ENCODE data around the gene TMEM242. TPM values are rescaled to one million over a fixed set of nuclear protein-coding genes. Genes with fewer than 3 reads are reported as not detected.
A peak's percentile ranks its signal among the peaks of the same experiment; 100 is the strongest.

The TMEM242 gene
- total RNA-seq, 2 experiments from 2014 or later: 8.1 to 8.6 TPM

- Mint-ChIP-seq H3K36me3 (no peaks in the 10 kb centered on the region), H3K4me3 (peak overlapping the region; percentile 76), H3K27ac (peak overlapping the region; percentile 89), H3K27me3 (no peaks in the 10 kb centered on the region), H3K9me3 (peaks cover 8% of the 10 kb centered on the region), H3K4me1 (ENCODE audit: low read depth) (peaks cover 5% of the 10 kb centered on the region)
- intact Hi-C loops (cut with micrococcal nuclease): loop anchor here (1.0 to 10.0 kb wide), 6 partner anchors 39 to 1959 kb away; partner anchors contain the start of gene TFB1M
- peak; percentile 81 for DNase-seq
- CTCF ChIA-PET: interaction anchor here (0.7 to 2.6 kb wide), 3 partner anchors 37 to 877 kb away, joined by 3 to 16 read pairs (median 3); no protein-coding TSS in a partner anchor
- POLR2A ChIA-PET: interaction anchor here (1.1 to 2.0 kb wide), 3 partner anchors 38 to 253 kb away, joined by 3 to 5 read pairs (median 4); partner anchors contain the start of gene TMEM242
Measured at GRCh38 chr6:157273756-157274470, 49.4 kb downstream of the TMEM242 start.

- CTCF ChIA-PET: interaction anchor here (2.6 kb wide), 1 partner anchor 37 kb away, joined by 16 read pairs; no protein-coding TSS in a partner anchor
Measured at GRCh38 chr6:157272866-157273755, 50.2 kb downstream of the TMEM242 start.

GRCh38 chr6:157272372-157272771 is 50.9 kb downstream of the TMEM242 start:
- Mint-ChIP-seq H3K4me1 (ENCODE audit: low read depth) (peaks cover 5% of the 10 kb centered on the region), H3K4me3 (no peak overlapping the region), H3K9me3 (peaks cover 8% of the 10 kb centered on the region), H3K36me3 (no peaks in the 10 kb centered on the region), H3K27ac (no peak overlapping the region), H3K27me3 (no peaks in the 10 kb centered on the region)
- DNase-seq: no peak
- CTCF ChIA-PET: no interaction called here
- intact Hi-C loops (cut with micrococcal nuclease): loop anchor here (2.0 to 10.0 kb wide), 4 partner anchors 250 to 1958 kb away; partner anchors contain the start of gene TFB1M
- POLR2A ChIA-PET: no interaction called here

More at GRCh38 chr6:157272866-157273755, 50.2 kb downstream of the TMEM242 start:
- Mint-ChIP-seq H3K4me1 (ENCODE audit: low read depth) (peaks cover 5% of the 10 kb centered on the region), H3K27me3 (no peaks in the 10 kb centered on the region), H3K36me3 (no peaks in the 10 kb centered on the region), H3K27ac (peak overlapping the region; percentile 29), H3K9me3 (peaks cover 8% of the 10 kb centered on the region), H3K4me3 (peak overlapping the region; percentile 36)
- DNase-seq: peak; percentile 52
- POLR2A ChIA-PET: interaction anchor here (1.1 kb wide), 1 partner anchor 38 kb away, joined by 3 read pairs; no protein-coding TSS in a partner anchor
- intact Hi-C loops (cut with micrococcal nuclease): loop anchor here (2.0 to 10.0 kb wide), 4 partner anchors 251 to 1958 kb away; partner anchors contain the start of gene TFB1M

GRCh38 chr6:157271911-157272310 is 51.4 kb downstream of the TMEM242 start:
- H3K27me3 Mint-ChIP-seq: no peaks in the 10 kb centered on the region
- peaks cover 8% of the 10 kb centered on the region for H3K9me3 Mint-ChIP-seq
- intact Hi-C loops (cut with micrococcal nuclease): loop anchor here (2.0 to 10.0 kb wide), 4 partner anchors 250 to 1957 kb away; partner anchors contain the start of gene TFB1M
- ChIA-PET POLR2A (no interaction called here), CTCF (no interaction called here)
- H3K36me3 Mint-ChIP-seq: no peaks in the 10 kb centered on the region
- peaks cover 5% of the 10 kb centered on the region for H3K4me1 Mint-ChIP-seq (ENCODE audit: low read depth)
- H3K4me3 Mint-ChIP-seq: no peak overlapping the region
- H3K27ac Mint-ChIP-seq: no peak overlapping the region
- no peak for DNase-seq

- H3K4me3 Mint-ChIP-seq: no peak overlapping the region
- ChIA-PET CTCF (no interaction called here), POLR2A (no interaction called here)
- H3K9me3 Mint-ChIP-seq: peaks cover 8% of the 10 kb centered on the region
- H3K27ac Mint-ChIP-seq: no peak overlapping the region
- H3K36me3 Mint-ChIP-seq: no peaks in the 10 kb centered on the region
- peaks cover 5% of the 10 kb centered on the region for H3K4me1 Mint-ChIP-seq (ENCODE audit: low read depth)
- no peaks in the 10 kb centered on the region for H3K27me3 Mint-ChIP-seq
- intact Hi-C loops (cut with micrococcal nuclease): loop anchor here (5.0 to 10.0 kb wide), 3 partner anchors 249 to 1957 kb away; partner anchors contain the start of gene TFB1M
- DNase-seq: no peak
Measured at GRCh38 chr6:157271441-157271840, 51.9 kb downstream of the TMEM242 start.

- POLR2A ChIA-PET: no interaction called here
- intact Hi-C loops (cut with micrococcal nuclease): loop anchor here (5.0 to 10.0 kb wide), 3 partner anchors 249 to 1956 kb away; partner anchors contain the start of gene TFB1M
Measured at GRCh38 chr6:157270916-157271315, 52.4 kb downstream of the TMEM242 start.

GRCh38 chr6:157270308-157270707 is 53.0 kb downstream of the TMEM242 start:
- Mint-ChIP-seq H3K9me3 (peaks cover 8% of the 10 kb centered on the region), H3K36me3 (no peaks in the 10 kb centered on the region), H3K4me1 (ENCODE audit: low read depth) (peaks cover 5% of the 10 kb centered on the region), H3K27me3 (no peaks in the 10 kb centered on the region), H3K27ac (no peak overlapping the region), H3K4me3 (no peak overlapping the region)
- intact Hi-C loops (cut with micrococcal nuclease): loop anchor here (5.0 to 10.0 kb wide), 3 partner anchors 248 to 1956 kb away; partner anchors contain the start of gene TFB1M
- DNase-seq: no peak
- CTCF ChIA-PET: no interaction called here
- POLR2A ChIA-PET: no interaction called here

More at GRCh38 chr6:157270916-157271315, 52.4 kb downstream of the TMEM242 start:
- peaks cover 8% of the 10 kb centered on the region for H3K9me3 Mint-ChIP-seq
- no peak for DNase-seq
- no peaks in the 10 kb centered on the region for H3K27me3 Mint-ChIP-seq
- no peak overlapping the region for H3K27ac Mint-ChIP-seq
- CTCF ChIA-PET: no interaction called here
- no peak overlapping the region for H3K4me3 Mint-ChIP-seq
- peaks cover 5% of the 10 kb centered on the region for H3K4me1 Mint-ChIP-seq (ENCODE audit: low read depth)
- no peaks in the 10 kb centered on the region for H3K36me3 Mint-ChIP-seq

GRCh38 chr6:157269261-157269794 is 54.0 kb downstream of the TMEM242 start:
- ChIA-PET CTCF (no interaction called here), POLR2A (no interaction called here)
- no peak for DNase-seq
- Mint-ChIP-seq H3K9me3 (peaks cover 8% of the 10 kb centered on the region), H3K36me3 (no peaks in the 10 kb centered on the region), H3K27ac (no peak overlapping the region), H3K27me3 (no peaks in the 10 kb centered on the region), H3K4me1 (ENCODE audit: low read depth) (peaks cover 5% of the 10 kb centered on the region), H3K4me3 (no peak overlapping the region)
- intact Hi-C loops (cut with micrococcal nuclease): no loop called here

GRCh38 chr6:157268835-157269234 is 54.5 kb downstream of the TMEM242 start:
- H3K27ac Mint-ChIP-seq: no peak overlapping the region
- H3K4me1 Mint-ChIP-seq (ENCODE audit: low read depth): peaks cover 5% of the 10 kb centered on the region
- H3K36me3 Mint-ChIP-seq: no peaks in the 10 kb centered on the region
- POLR2A ChIA-PET: no interaction called here
- no peak overlapping the region for H3K4me3 Mint-ChIP-seq
- no peak for DNase-seq
- peaks cover 8% of the 10 kb centered on the region for H3K9me3 Mint-ChIP-seq
- intact Hi-C loops (cut with micrococcal nuclease): no loop called here
- CTCF ChIA-PET: no interaction called here
- no peaks in the 10 kb centered on the region for H3K27me3 Mint-ChIP-seq

GRCh38 chr6:157268396-157268795 is 54.9 kb downstream of the TMEM242 start:
- intact Hi-C loops (cut with micrococcal nuclease): no loop called here
- POLR2A ChIA-PET: no interaction called here
- no peaks in the 10 kb centered on the region for H3K36me3 Mint-ChIP-seq
- H3K27me3 Mint-ChIP-seq: no peaks in the 10 kb centered on the region
- no peak for DNase-seq
- H3K9me3 Mint-ChIP-seq: peaks cover 8% of the 10 kb centered on the region
- H3K4me1 Mint-ChIP-seq (ENCODE audit: low read depth): peaks cover 2% of the 10 kb centered on the region
- CTCF ChIA-PET: no interaction called here
- H3K27ac Mint-ChIP-seq: no peak overlapping the region
- H3K4me3 Mint-ChIP-seq: no peak overlapping the region

- H3K9me3 Mint-ChIP-seq: peaks cover 8% of the 10 kb centered on the region
- no peak overlapping the region for H3K4me3 Mint-ChIP-seq
- ChIA-PET CTCF (interaction anchor here (0.8 kb wide), 1 partner anchor 32 kb away, joined by 3 read pairs; no protein-coding TSS in a partner anchor), POLR2A (no interaction called here)
- no peaks in the 10 kb centered on the region for H3K27me3 Mint-ChIP-seq
- H3K27ac Mint-ChIP-seq: no peak overlapping the region
- intact Hi-C loops (cut with micrococcal nuclease): no loop called here
- H3K36me3 Mint-ChIP-seq: no peaks in the 10 kb centered on the region
- DNase-seq: no peak
- H3K4me1 Mint-ChIP-seq (ENCODE audit: low read depth): no peaks in the 10 kb centered on the region
Measured at GRCh38 chr6:157267654-157268053, 55.7 kb downstream of the TMEM242 start.

Data from activated CD4-positive, alpha-beta memory T cell treated with anti-CD3 and anti-CD28 coated beads for 36 hours (primary cell).